ENCODE results near the gene PCCA.

- TF ChIP-seq POLR2A (IDR thresholded peaks at IDR 0.05) = no peak
- no peak for TF ChIP-seq CTCF (IDR thresholded peaks at IDR 0.05)
These were observed 7.6 kb downstream of the PCCA start for GRCh38 chr13:100096526-100096925.

Data from adrenal gland (tissue), 5 donors.